ENCODE measurements around the gene MFAP2.

Gene MFAP2

GRCh38 chr1:17027403-17027802, 47.0 kb upstream of the MFAP2 start:
- TF ChIP-seq POLR2AphosphoS5 (IDR thresholded peaks at IDR 0.05; ENCODE audit: low read depth, low read length) (no peak), REST (IDR thresholded peaks at IDR 0.05; ENCODE audit: insufficient read depth in 1 of 2, low read depth in 2 of 2, low read length in 2 of 2) (no peak), FOXP2 (optimal IDR thresholded peaks at IDR 0.05; ENCODE audit: borderline replicate concordance, extremely low read depth, extremely low read length, insufficient read depth) (no peak), TAF1 (IDR thresholded peaks at IDR 0.05; ENCODE audit: borderline replicate concordance, insufficient read depth, low read length) (no peak), SIN3A (IDR thresholded peaks at IDR 0.05; ENCODE audit: borderline replicate concordance, insufficient read depth, low read length) (no peak)

GRCh38 chr1:17024721-17025120, 44.3 kb upstream of the MFAP2 start:
- no peak for TF ChIP-seq REST (IDR thresholded peaks at IDR 0.05; ENCODE audit: insufficient read depth in 1 of 2, low read depth in 2 of 2, low read length in 2 of 2)
- no peak for TF ChIP-seq POLR2AphosphoS5 (IDR thresholded peaks at IDR 0.05; ENCODE audit: low read depth, low read length)
- TF ChIP-seq TAF1 (IDR thresholded peaks at IDR 0.05; ENCODE audit: borderline replicate concordance, insufficient read depth, low read length): no peak
- TF ChIP-seq FOXP2 (optimal IDR thresholded peaks at IDR 0.05; ENCODE audit: borderline replicate concordance, extremely low read depth, extremely low read length, insufficient read depth): no peak
- no peak for TF ChIP-seq SIN3A (IDR thresholded peaks at IDR 0.05; ENCODE audit: borderline replicate concordance, insufficient read depth, low read length)

- no peak for TF ChIP-seq POLR2AphosphoS5 (IDR thresholded peaks at IDR 0.05; ENCODE audit: low read depth, low read length)
- no peak for TF ChIP-seq SIN3A (IDR thresholded peaks at IDR 0.05; ENCODE audit: borderline replicate concordance, insufficient read depth, low read length)
- no peak for TF ChIP-seq FOXP2 (optimal IDR thresholded peaks at IDR 0.05; ENCODE audit: borderline replicate concordance, extremely low read depth, extremely low read length, insufficient read depth)
- TF ChIP-seq TAF1 (IDR thresholded peaks at IDR 0.05; ENCODE audit: borderline replicate concordance, insufficient read depth, low read length): no peak
- no peak for TF ChIP-seq REST (IDR thresholded peaks at IDR 0.05; ENCODE audit: insufficient read depth in 1 of 2, low read depth in 2 of 2, low read length in 2 of 2)
Observed at GRCh38 chr1:17023573-17023972, 43.2 kb upstream of the MFAP2 start.

GRCh38 chr1:17023102-17023501, 42.7 kb upstream of the MFAP2 start:
- TF ChIP-seq POLR2AphosphoS5 (IDR thresholded peaks at IDR 0.05; ENCODE audit: low read depth, low read length) (no peak), REST (IDR thresholded peaks at IDR 0.05; ENCODE audit: insufficient read depth in 1 of 2, low read depth in 2 of 2, low read length in 2 of 2) (no peak), TAF1 (IDR thresholded peaks at IDR 0.05; ENCODE audit: borderline replicate concordance, insufficient read depth, low read length) (no peak), FOXP2 (optimal IDR thresholded peaks at IDR 0.05; ENCODE audit: borderline replicate concordance, extremely low read depth, extremely low read length, insufficient read depth) (no peak), SIN3A (IDR thresholded peaks at IDR 0.05; ENCODE audit: borderline replicate concordance, insufficient read depth, low read length) (no peak)

- TF ChIP-seq REST (IDR thresholded peaks at IDR 0.05; ENCODE audit: insufficient read depth in 1 of 2, low read depth in 2 of 2, low read length in 2 of 2) (no peak), POLR2AphosphoS5 (IDR thresholded peaks at IDR 0.05; ENCODE audit: low read depth, low read length) (no peak), SIN3A (IDR thresholded peaks at IDR 0.05; ENCODE audit: borderline replicate concordance, insufficient read depth, low read length) (no peak), FOXP2 (optimal IDR thresholded peaks at IDR 0.05; ENCODE audit: borderline replicate concordance, extremely low read depth, extremely low read length, insufficient read depth) (no peak), TAF1 (IDR thresholded peaks at IDR 0.05; ENCODE audit: borderline replicate concordance, insufficient read depth, low read length) (no peak)
Observed at GRCh38 chr1:17021896-17022295, 41.5 kb upstream of the MFAP2 start.

All from PFSK-1 (cell line).